Measurements from ENCODE around the gene ARHGAP21.
"Not testable (repeated sequence)": the region's sequence is repeated elsewhere in the genome, so short reads cannot be mapped to it uniquely, and the experiment has no call there.

The ARHGAP21 gene

DNA sequence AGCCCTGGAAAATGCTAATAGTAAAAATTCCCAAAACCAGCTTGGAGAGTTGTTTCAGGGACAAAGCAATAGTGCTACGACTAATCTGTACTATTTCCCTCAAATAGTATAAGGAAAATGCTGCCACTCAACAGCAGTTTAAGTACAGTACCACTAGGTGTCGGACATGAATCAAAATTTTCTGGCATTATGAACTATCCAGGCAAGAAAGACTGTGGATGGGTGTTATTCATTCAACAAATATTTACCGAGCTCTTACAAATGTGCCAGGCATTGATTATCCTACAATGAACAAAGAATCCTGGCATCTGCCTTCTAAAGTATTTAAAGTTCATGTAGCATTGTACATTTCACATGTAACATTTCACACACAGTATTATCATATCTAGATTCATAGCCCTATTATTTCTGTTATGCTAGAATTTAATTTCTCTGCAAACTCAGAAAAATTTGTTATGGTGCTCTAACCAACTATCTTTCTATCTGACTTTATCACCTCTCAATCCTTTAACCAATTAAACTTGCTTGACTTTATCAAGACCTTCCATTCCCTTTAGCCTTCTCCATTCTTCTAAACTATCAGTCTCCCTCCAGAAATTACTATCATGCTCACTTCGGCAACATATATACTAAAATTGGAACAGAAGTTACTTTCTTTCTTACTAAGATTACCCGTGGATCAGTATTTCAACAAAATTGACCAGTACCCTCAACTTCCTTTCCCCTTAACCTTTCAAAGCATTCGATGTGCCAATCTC is 80.6 kb downstream of the ARHGAP21 start:
- DNase-seq (ENCODE audit: low read depth, low spot score), result peak; percentile 83
- TF ChIP-seq, protein P1, sequence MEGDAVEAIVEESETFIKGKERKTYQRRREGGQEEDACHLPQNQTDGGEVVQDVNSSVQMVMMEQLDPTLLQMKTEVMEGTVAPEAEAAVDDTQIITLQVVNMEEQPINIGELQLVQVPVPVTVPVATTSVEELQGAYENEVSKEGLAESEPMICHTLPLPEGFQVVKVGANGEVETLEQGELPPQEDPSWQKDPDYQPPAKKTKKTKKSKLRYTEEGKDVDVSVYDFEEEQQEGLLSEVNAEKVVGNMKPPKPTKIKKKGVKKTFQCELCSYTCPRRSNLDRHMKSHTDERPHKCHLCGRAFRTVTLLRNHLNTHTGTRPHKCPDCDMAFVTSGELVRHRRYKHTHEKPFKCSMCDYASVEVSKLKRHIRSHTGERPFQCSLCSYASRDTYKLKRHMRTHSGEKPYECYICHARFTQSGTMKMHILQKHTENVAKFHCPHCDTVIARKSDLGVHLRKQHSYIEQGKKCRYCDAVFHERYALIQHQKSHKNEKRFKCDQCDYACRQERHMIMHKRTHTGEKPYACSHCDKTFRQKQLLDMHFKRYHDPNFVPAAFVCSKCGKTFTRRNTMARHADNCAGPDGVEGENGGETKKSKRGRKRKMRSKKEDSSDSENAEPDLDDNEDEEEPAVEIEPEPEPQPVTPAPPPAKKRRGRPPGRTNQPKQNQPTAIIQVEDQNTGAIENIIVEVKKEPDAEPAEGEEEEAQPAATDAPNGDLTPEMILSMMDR (IDR thresholded peaks at IDR 0.05; ENCODE audit: low read depth, low read length), result peak; percentile 69
- in situ Hi-C loops (cut with HindIII; ENCODE audit: low sequenced_read_pairs), result no loop called here
- H3K4me3 ChIP-seq (ENCODE audit: low read depth, low read length), result no peak overlapping the region

DNA sequence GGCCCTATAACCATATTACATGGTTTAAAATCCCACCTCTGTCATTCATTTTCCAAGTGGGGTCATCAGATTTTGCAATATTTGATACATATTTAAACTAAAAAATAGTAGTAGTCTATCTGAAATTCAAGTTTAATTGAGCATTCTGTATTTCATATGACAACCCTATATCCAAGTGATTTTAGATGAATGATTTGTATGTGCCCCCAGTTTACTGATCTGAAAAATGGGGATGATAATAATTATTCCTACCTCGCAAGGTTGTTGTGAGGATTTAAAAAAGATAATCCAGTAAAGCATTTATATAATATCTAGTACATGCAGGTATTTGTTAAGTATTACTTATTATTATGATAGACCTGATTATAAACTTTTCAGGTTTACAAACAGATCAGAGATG is 84.6 kb downstream of the ARHGAP21 start:
- in situ Hi-C loops (cut with HindIII; ENCODE audit: low sequenced_read_pairs), result no loop called here
- TF ChIP-seq, protein P1 (IDR thresholded peaks at IDR 0.05; ENCODE audit: low read depth, low read length), result no peak
- DNase-seq (ENCODE audit: low read depth, low spot score), result no peak
- H3K4me3 ChIP-seq (ENCODE audit: low read depth, low read length), result no peak overlapping the region

DNA sequence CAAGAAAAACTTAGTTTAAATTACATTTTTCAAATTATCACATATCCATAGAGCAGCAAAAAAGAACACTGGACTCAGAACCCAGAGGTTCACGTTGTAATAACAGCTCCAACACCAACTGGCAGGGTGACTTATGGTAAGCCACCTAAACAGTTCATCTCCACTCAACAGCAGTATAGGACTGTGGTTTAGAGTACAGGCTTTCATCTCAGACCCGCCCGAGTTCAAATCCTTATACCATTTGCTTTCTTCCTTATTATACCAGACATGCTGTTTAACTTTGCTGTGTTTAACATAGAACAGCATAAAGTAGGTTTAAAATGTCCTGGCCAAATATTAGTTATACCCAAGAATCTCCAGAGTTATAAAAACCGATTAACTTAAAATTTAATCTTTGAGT is 97.9 kb downstream of the ARHGAP21 start:
- DNase-seq (ENCODE audit: low read depth, low spot score), result no peak
- TF ChIP-seq, protein P1 (IDR thresholded peaks at IDR 0.05; ENCODE audit: low read depth, low read length), result no peak
- in situ Hi-C loops (cut with HindIII; ENCODE audit: low sequenced_read_pairs), result no loop called here
- no peak overlapping the region for H3K4me3 ChIP-seq (ENCODE audit: low read depth, low read length)

DNA sequence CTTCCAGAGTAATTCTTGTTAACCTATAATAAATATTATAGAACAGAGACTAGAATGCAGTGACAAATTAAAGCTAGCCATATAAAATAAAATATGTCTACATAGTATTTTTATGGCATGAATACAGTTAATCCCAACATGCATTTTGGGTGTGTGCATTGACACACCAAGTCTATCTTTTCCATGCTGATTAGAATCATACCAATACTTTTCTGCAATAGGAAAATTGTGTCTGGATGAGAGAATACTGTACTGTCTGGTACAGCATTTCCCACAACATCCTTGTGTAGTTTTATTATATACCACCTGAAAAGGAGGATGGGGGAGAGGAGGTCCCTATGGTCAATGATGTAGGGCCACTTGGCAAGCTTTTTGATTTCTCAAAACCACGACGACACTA is 100.3 kb downstream of the ARHGAP21 start:
- TF ChIP-seq, protein P1 (IDR thresholded peaks at IDR 0.05; ENCODE audit: low read depth, low read length), result no peak
- no peak for DNase-seq (ENCODE audit: low read depth, low spot score)
- in situ Hi-C loops (cut with HindIII; ENCODE audit: low sequenced_read_pairs), result no loop called here
- H3K4me3 ChIP-seq (ENCODE audit: low read depth, low read length), result no peak overlapping the region

DNA sequence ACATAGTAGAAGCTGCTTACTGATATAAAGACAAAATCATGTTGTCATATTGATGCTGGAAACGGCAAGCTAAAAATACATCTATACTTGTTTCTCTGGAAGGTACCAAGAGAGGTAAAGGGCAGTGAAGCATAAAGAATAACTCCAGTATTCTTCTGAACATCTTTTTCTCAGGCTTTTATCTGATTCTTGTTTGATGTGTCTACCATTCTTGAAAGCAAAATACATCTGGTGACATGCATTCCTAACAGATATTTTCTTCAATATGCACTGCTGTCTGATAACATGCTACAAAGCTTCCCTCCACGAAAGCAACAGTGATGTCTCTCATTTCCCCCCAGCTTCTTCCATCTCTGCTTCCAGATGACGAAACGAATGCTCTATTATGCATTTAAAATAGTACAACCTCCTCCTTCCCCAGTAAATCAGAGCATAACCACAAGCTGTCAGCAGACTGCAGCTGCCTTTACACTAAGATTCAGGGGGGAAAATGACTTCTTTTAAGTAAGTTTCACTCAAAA is 100.8 kb downstream of the ARHGAP21 start:
- TF ChIP-seq, protein P1 (IDR thresholded peaks at IDR 0.05; ENCODE audit: low read depth, low read length), result no peak
- no peak overlapping the region for H3K4me3 ChIP-seq (ENCODE audit: low read depth, low read length)
- in situ Hi-C loops (cut with HindIII; ENCODE audit: low sequenced_read_pairs), result no loop called here
- DNase-seq (ENCODE audit: low read depth, low spot score), result peak; percentile 58

DNA sequence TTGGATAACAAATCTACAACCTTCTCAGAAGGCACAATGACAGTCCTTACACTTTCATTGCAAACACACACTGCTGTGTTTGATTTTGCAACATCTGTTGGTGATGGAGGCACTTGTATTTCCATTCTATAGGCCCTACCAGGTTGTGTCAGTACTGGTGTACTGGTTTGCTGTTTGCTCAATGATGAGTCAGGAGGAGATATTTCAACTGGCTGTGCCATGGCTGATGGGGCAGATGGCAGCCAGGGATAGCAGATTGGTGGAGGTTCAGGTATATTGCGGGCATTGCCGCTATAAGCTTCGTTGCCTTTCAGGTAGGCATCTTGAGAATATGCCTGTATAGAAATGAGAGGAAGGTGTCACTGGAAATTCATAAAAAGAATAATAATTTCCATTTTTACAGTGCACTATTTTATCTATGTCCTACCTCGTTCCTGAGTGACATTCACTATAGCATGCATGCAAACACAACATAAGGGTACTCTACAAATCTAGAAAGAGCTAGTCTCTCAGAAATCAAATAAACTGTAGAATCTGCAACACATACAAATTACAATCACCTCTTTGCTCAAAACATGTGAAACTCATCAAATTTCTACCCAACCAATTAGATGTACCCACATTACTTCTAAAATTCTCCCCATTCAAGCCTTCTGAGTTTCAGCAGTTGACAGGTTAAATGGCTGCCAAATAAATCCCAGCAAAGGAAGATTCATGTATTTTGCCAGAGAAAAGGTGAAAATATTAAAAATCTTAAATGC is 102.5 kb downstream of the ARHGAP21 start:
- in situ Hi-C loops (cut with HindIII; ENCODE audit: low sequenced_read_pairs); H3K4me3 ChIP-seq (ENCODE audit: low read depth, low read length); DNase-seq (ENCODE audit: low read depth, low spot score): not testable (repeated sequence)

DNA sequence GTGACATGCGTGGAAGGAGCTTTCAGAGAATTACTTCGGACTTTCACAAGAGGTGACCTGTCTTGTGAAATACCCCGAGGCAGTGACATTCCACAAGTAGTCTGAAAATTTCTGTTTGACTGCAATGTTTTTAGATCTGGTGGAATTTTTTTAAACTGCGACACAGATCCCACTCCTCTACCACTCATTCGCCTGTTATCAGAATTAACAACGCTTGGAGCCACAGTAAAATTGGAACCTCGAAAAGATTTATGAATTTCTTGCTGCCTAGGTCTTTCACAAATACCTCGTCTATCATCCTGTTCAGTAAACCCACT is 103.7 kb downstream of the ARHGAP21 start:
- H3K4me3 ChIP-seq (ENCODE audit: low read depth, low read length); DNase-seq (ENCODE audit: low read depth, low spot score); in situ Hi-C loops (cut with HindIII; ENCODE audit: low sequenced_read_pairs): not testable (repeated sequence)

DNA sequence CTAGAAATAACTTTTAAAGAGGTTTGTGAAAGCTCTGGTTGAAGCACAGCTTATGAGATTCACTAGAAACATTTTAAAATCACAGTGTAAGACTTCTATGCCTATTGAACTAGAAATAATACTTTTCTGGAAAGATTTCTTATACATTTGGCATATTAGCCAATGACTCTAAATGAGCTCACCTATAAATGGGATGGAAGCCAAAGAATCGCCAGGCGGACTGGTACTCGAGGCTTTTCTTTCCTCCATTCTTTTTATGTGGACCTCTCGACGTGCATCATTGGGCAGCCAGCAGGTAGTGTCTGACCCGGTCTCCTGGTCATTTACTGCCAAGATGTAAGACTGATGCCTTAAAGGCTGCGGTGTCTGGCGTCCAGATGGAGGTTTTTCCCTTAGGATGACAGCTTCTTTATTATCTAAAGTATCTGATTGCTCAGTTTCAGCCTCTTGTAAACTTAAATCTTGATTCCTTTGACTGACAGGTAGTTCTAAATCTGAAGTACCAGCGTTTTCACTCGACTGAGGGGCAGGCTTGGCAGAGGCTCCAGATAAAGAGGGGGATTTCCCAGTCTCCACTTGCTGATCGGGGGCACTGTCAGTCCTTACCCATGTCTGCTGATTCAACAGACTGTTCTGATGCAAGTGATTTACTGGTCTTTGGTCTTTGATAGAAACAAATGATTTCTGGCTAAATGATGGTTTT is 104.2 kb downstream of the ARHGAP21 start:
- in situ Hi-C loops (cut with HindIII; ENCODE audit: low sequenced_read_pairs); DNase-seq (ENCODE audit: low read depth, low spot score): not testable (repeated sequence)

More for the DNA sequence above, 104.2 kb downstream of the ARHGAP21 start:
- H3K4me3 ChIP-seq (ENCODE audit: low read depth, low read length), result not testable (repeated sequence)

All from astrocyte of the spinal cord (primary cell).